Thymus (tissue), 11 donors: ENCODE results near the gene PSMD14. TPM values are rescaled to one million over a fixed set of nuclear protein-coding genes. Genes with fewer than 3 reads are reported as not detected.

Experiments
- DNase-seq, 9 donors: peaks; one replicate each; pipeline ENCODE4 v3.0.0-alpha.2; 2013; ENCODE audit warnings: low spot score in 9 of 9, low read depth in 6 of 9, missing footprints in 1 of 9
- H3K27ac ChIP-seq, 2 donors: one replicate each; pipeline ENCODE4 v1.5.1; 2013; ENCODE audit warnings: control low read depth in 1 of 2, low read depth in 1 of 2, low read length in 1 of 2, mild to moderate bottlenecking in 1 of 2, moderate library complexity in 1 of 2
- H3K27me3 ChIP-seq, 2 donors: one replicate each; pipeline ENCODE4 v1.5.1; 2013; ENCODE audit warnings: low read length in 1 of 2; ENCODE audit not compliant: control insufficient read depth in 2 of 2, insufficient read depth in 1 of 2
- H3K36me3 ChIP-seq, 2 donors: one replicate each; pipeline ENCODE4 v1.5.1; 2013; ENCODE audit warnings: low read length in 1 of 2, mild to moderate bottlenecking in 1 of 2, moderate library complexity in 1 of 2; ENCODE audit not compliant: control insufficient read depth in 2 of 2, insufficient read depth in 2 of 2
- H3K4me1 ChIP-seq, 2 donors: one replicate each; pipeline ENCODE4 v1.5.1; 2013; ENCODE audit warnings: low read length in 2 of 2; ENCODE audit not compliant: control insufficient read depth in 2 of 2, insufficient read depth in 2 of 2
- H3K4me3 ChIP-seq, 2 donors: one replicate each; pipeline ENCODE4 v1.5.1; 2013; ENCODE audit warnings: low read length in 2 of 2, control low read depth in 1 of 2, mild to moderate bottlenecking in 1 of 2
- H3K9me3 ChIP-seq, 2 donors: one replicate each; pipeline ENCODE4 v1.5.1; 2013; ENCODE audit warnings: low read length in 1 of 2, mild to moderate bottlenecking in 1 of 2; ENCODE audit not compliant: control insufficient read depth in 2 of 2, insufficient read depth in 1 of 2
- WGBS: extraction: QIAGEN DNeasy Blood & Tissue Kit; methylation state at CpG from one replicate; pipeline ENCODE4 v1.1.7; 2013; 5-methylcytosine and 5-hydroxymethylcytosine counted together
- polyA plus RNA-seq: library from polyadenylated mRNA; stranded (reverse); fragments of 200-250 nt; gene quantifications from one replicate; pipeline ENCODE4 v1.2.3, GENCODE V29; 2013
- total RNA-seq: library from RNA; stranded (reverse); fragments of 120-200 nt; gene quantifications from one replicate; pipeline ENCODE4 v1.2.4, GENCODE V29; 2013
- donor health status: healthy.

Gene PSMD14
- total and polyA plus RNA-seq, 2 donors: 37.9 to 67.4 TPM

- peaks cover 83 to 100% of the 10 kb centered on the region in 2 donors for H3K27me3 ChIP-seq
- no peaks in the 10 kb centered on the region for H3K36me3 ChIP-seq
- peaks cover 0 to 7% of the 10 kb centered on the region in 2 donors for H3K9me3 ChIP-seq
- H3K4me1 ChIP-seq: peaks cover 3 to 19% of the 10 kb centered on the region in 2 donors
- H3K27ac ChIP-seq: no peak overlapping the region
- no peak overlapping the region for H3K4me3 ChIP-seq
- DNase-seq: no peak
- 5% methylated on average over 15 of the region's 15 CpGs for WGBS
Observed at GRCh38 chr2:161418275-161418714, 110.1 kb downstream of the PSMD14 start.

- peaks cover 3 to 21% of the 10 kb centered on the region in 2 donors for H3K4me1 ChIP-seq
- H3K36me3 ChIP-seq: no peaks in the 10 kb centered on the region
- H3K9me3 ChIP-seq: peaks cover 0 to 7% of the 10 kb centered on the region in 2 donors
- peak in 1 of 9 donors; percentile 17 for DNase-seq
- H3K4me3 ChIP-seq: no peak overlapping the region
- H3K27me3 ChIP-seq: peaks cover 82 to 100% of the 10 kb centered on the region in 2 donors
- no peak overlapping the region for H3K27ac ChIP-seq
- 2% methylated on average over 49 of the region's 49 CpGs for WGBS
Observed at GRCh38 chr2:161418715-161419637, 110.8 kb downstream of the PSMD14 start.

DNA sequence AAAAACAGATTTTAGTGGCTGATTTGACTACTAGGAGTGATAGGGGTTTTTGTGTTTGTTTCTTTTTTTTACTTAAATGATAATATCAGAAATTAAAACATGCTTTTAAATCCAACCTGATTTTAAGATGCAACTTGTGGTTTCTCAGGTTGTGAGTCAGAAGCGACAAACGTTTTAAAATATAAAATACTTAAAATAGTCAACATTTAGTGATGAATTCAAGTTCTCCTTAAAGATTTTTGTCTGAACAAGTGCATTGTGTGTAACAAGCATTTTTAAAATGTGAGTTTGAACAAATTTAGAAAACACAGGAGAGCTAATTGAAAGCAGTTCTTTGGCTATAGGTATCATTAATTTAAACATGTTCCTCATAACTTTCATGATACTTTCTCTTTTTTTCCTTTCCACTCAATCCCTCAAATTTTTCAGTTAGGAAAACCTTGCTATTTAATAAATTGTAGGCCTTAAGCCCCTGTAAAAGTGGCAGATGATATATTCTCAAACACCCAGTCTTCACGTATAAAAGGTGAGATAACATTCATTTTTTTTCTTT, 111.5 kb downstream of the PSMD14 start:
- no peak overlapping the region for H3K27ac ChIP-seq
- DNase-seq: no peak
- H3K27me3 ChIP-seq: peaks cover 78 to 100% of the 10 kb centered on the region in 2 donors
- no peaks in the 10 kb centered on the region for H3K36me3 ChIP-seq
- peaks cover 0 to 6% of the 10 kb centered on the region in 2 donors for H3K9me3 ChIP-seq
- peaks cover under 1 to 16% of the 10 kb centered on the region in 2 donors for H3K4me1 ChIP-seq
- no peak overlapping the region for H3K4me3 ChIP-seq
- 22% methylated on average over 3 of the region's 3 CpGs for WGBS

DNA sequence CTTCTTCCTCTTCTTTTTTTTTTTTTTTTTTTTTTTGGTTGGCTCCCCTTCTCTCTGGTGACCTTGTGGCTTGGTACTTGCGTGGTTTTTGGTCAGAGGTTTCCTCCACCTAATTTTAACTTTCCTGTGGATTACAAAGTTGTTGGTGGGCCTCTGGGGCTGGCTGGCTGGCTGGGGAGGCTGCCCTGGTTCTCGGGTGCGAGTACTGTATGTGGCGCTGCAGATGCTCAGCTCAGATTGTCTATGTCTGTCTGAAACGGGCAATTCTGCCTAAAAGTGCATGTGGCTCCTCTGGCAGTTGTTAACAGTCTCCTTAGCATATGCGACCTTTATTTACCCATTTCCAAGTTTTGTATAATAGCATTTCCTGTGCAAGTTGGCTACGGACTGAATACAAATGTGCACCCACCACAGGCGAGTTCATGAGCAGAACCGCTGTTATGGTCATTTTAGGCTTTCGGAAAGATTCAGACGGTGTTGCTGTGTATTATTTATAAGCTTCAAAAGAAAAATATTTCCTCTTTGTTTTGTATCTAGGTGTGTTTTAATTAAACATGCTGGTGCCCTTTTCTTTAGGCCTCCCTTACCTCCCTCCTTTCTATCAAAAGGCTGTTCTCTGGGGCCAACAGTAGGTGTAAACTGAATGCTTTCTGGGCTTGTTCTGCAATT, 112.3 kb downstream of the PSMD14 start:
- peaks cover 0 to 14% of the 10 kb centered on the region in 2 donors for H3K4me1 ChIP-seq
- DNase-seq: no peak
- H3K9me3 ChIP-seq: peaks cover 0 to 6% of the 10 kb centered on the region in 2 donors
- peaks cover 81 to 100% of the 10 kb centered on the region in 2 donors for H3K27me3 ChIP-seq
- H3K4me3 ChIP-seq: no peak overlapping the region
- 15% methylated on average over 11 of the region's 11 CpGs for WGBS
- no peaks in the 10 kb centered on the region for H3K36me3 ChIP-seq
- H3K27ac ChIP-seq: no peak overlapping the region

- no peak for DNase-seq
- Histone ChIP-seq H3K4me1 (peaks cover 0 to 14% of the 10 kb centered on the region in 2 donors), H3K36me3 (no peaks in the 10 kb centered on the region), H3K27me3 (peaks cover 80 to 100% of the 10 kb centered on the region in 2 donors), H3K4me3 (no peak overlapping the region), H3K27ac (no peak overlapping the region), H3K9me3 (peaks cover 0 to 4% of the 10 kb centered on the region in 2 donors)
- WGBS: 15% methylated on average over 2 of the region's 2 CpGs
Observed at GRCh38 chr2:161421686-161422085, 113.5 kb downstream of the PSMD14 start.

- peaks cover 3 to 21% of the 10 kb centered on the region in 2 donors for H3K4me1 ChIP-seq
- H3K27ac ChIP-seq: no peak overlapping the region
- H3K36me3 ChIP-seq: no peaks in the 10 kb centered on the region
- H3K4me3 ChIP-seq: no peak overlapping the region
- 11% methylated on average over 11 of the region's 11 CpGs for WGBS
- H3K27me3 ChIP-seq: peaks cover 77 to 100% of the 10 kb centered on the region in 2 donors
- peak in 1 of 9 donors; percentile 9 for DNase-seq
- peaks cover 0 to 3% of the 10 kb centered on the region in 2 donors for H3K9me3 ChIP-seq
Observed at GRCh38 chr2:161422816-161423403, 114.7 kb downstream of the PSMD14 start.

DNA sequence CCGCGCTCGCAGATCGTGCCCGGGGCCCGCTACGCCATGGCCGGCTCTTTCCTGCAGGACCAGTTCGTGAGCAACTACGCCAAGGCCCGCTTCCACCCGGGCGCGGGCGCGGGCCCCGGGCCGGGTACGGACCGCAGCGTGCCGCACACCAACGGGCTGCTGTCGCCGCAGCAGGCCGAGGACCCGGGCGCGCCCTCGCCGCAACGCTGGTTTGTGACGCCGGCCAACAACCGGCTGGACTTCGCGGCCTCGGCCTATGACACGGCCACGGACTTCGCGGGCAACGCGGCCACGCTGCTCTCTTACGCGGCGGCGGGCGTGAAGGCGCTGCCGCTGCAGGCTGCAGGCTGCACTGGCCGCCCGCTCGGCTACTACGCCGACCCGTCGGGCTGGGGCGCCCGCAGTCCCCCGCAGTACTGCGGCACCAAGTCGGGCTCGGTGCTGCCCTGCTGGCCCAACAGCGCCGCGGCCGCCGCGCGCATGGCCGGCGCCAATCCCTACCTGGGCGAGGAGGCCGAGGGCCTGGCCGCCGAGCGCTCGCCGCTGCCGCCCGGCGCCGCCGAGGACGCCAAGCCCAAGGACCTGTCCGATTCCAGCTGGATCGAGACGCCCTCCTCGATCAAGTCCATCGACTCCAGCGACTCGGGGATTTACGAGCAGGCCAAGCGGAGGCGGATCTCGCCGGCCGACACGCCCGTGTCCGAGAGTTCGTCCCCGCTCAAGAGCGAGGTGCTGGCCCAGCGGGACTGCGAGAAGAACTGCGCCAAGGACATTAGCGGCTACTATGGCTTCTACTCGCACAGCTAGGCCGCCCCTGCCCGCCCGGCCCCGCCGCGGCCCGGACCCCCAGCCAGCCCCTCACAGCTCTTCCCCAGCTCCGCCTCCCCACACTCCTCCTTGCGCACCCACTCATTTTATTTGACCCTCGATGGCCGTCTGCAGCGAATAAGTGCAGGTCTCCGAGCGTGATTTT, 115.5 kb downstream of the PSMD14 start:
- no peaks in the 10 kb centered on the region for H3K36me3 ChIP-seq
- H3K27ac ChIP-seq: no peak overlapping the region
- H3K9me3 ChIP-seq: peaks cover 0 to 6% of the 10 kb centered on the region in 2 donors
- peaks cover 3 to 20% of the 10 kb centered on the region in 2 donors for H3K4me1 ChIP-seq
- peaks cover 77 to 100% of the 10 kb centered on the region in 2 donors for H3K27me3 ChIP-seq
- WGBS: 3% methylated on average over 125 of the region's 125 CpGs
- peak overlapping the region in 1 of 2 donors; percentile 4 for H3K4me3 ChIP-seq
- peak in 1 of 9 donors; percentile 14 for DNase-seq

GRCh38 chr2:161424394-161424769, 116.2 kb downstream of the PSMD14 start:
- Histone ChIP-seq H3K9me3 (peaks cover 0 to 3% of the 10 kb centered on the region in 2 donors), H3K4me1 (peaks cover 3 to 16% of the 10 kb centered on the region in 2 donors), H3K27me3 (peaks cover 74 to 100% of the 10 kb centered on the region in 2 donors), H3K27ac (no peak overlapping the region), H3K4me3 (no peak overlapping the region), H3K36me3 (no peaks in the 10 kb centered on the region)
- peak in 1 of 9 donors; percentile 7 for DNase-seq
- WGBS: 9% methylated on average over 9 of the region's 9 CpGs
